ENCODE data around the gene TDRD9.

GRCh38 chr14:104036212-104036611 lies 108.0 kb downstream of the TDRD9 start:
- TF ChIP-seq CEBPB (IDR thresholded peaks at IDR 0.05) (no peak), MAX (IDR thresholded peaks at IDR 0.05) (no peak), TAF1 (IDR thresholded peaks at IDR 0.05; ENCODE audit: low read depth) (no peak), EP300 (IDR thresholded peaks at IDR 0.05; ENCODE audit: borderline replicate concordance) (no peak)
